ENCODE data around the gene FRAS1. TPM values are rescaled to one million over a fixed set of nuclear protein-coding genes. Genes with fewer than 3 reads are reported as not detected.

The FRAS1 gene
- polyA plus RNA-seq, 1 donor from 2014 or later: 2.8 TPM

- Histone ChIP-seq H4K20me1 (ENCODE audit: insufficient read depth) (no peaks in the 10 kb centered on the region), H3F3A (ENCODE audit: insufficient read depth, low read length, poor library complexity, severe bottlenecking) (peaks cover 2% of the 10 kb centered on the region), H3K79me2 (replicated peaks; ENCODE audit: insufficient read depth, low read length) (no peaks in the 10 kb centered on the region), H3K9ac (ENCODE audit: low read length) (no peak overlapping the region), H3K27me3 (ENCODE audit: insufficient read depth, low read depth, low read length) (no peaks in the 10 kb centered on the region), H3K4me2 (ENCODE audit: low read length) (no peak overlapping the region), H3K9me2 (ENCODE audit: insufficient read depth, low read length) (no peaks in the 10 kb centered on the region), H3K27ac (ENCODE audit: low read length) (no peak overlapping the region), H3K4me3 (ENCODE audit: low read length) (no peak overlapping the region), H3K36me3 (ENCODE audit: insufficient read depth, low read length) (no peaks in the 10 kb centered on the region), H3K9me3 (ENCODE audit: low read length) (no peaks in the 10 kb centered on the region), H2AFZ (ENCODE audit: low read depth, low read length) (no peak overlapping the region)
- no peak for TF ChIP-seq EZH2 (IDR thresholded peaks at IDR 0.05; ENCODE audit: borderline replicate concordance, insufficient read depth, low read length, poor library complexity, severe bottlenecking)
- no peak for TF ChIP-seq CTCF (IDR thresholded peaks at IDR 0.05; ENCODE audit: poor library complexity, severe bottlenecking)
- TF ChIP-seq REST (IDR thresholded peaks at IDR 0.05; ENCODE audit: borderline replicate concordance): no peak
- no peak for TF ChIP-seq RAD21 (conservative IDR thresholded peaks at IDR 0.05)
- no peak for TF ChIP-seq SMC3 (conservative IDR thresholded peaks at IDR 0.05; ENCODE audit: poor library complexity)
- TF ChIP-seq MXI1 (conservative IDR thresholded peaks at IDR 0.05; ENCODE audit: poor library complexity, severe bottlenecking): no peak
Observed at GRCh38 chr4:78584863-78585547, 527.9 kb downstream of the FRAS1 start.

- H3K4me3 ChIP-seq (ENCODE audit: low read length): no peak overlapping the region
- H3K9me3 ChIP-seq (ENCODE audit: low read length): no peaks in the 10 kb centered on the region
- no peak overlapping the region for H3K27ac ChIP-seq (ENCODE audit: low read length)
- H3F3A ChIP-seq (ENCODE audit: insufficient read depth, low read length, poor library complexity, severe bottlenecking): peaks cover 2% of the 10 kb centered on the region
- no peak overlapping the region for H3K9ac ChIP-seq (ENCODE audit: low read length)
- no peaks in the 10 kb centered on the region for H3K9me2 ChIP-seq (ENCODE audit: insufficient read depth, low read length)
- H3K79me2 ChIP-seq (replicated peaks; ENCODE audit: insufficient read depth, low read length): no peaks in the 10 kb centered on the region
- no peaks in the 10 kb centered on the region for H3K36me3 ChIP-seq (ENCODE audit: insufficient read depth, low read length)
- no peaks in the 10 kb centered on the region for H4K20me1 ChIP-seq (ENCODE audit: insufficient read depth)
- TF ChIP-seq CTCF (IDR thresholded peaks at IDR 0.05; ENCODE audit: poor library complexity, severe bottlenecking) (no peak), TAF1 (IDR thresholded peaks at IDR 0.05; ENCODE audit: low read depth) (no peak)
- H3K4me2 ChIP-seq (ENCODE audit: low read length): no peak overlapping the region
- no peaks in the 10 kb centered on the region for H3K27me3 ChIP-seq (ENCODE audit: insufficient read depth, low read depth, low read length)
- H2AFZ ChIP-seq (ENCODE audit: low read depth, low read length): no peak overlapping the region
Observed at GRCh38 chr4:78585633-78586032, 528.5 kb downstream of the FRAS1 start.

Measured in neural cell (in vitro differentiated cells).